ENCODE results near the gene RNF10. TPM values are rescaled to one million over a fixed set of nuclear protein-coding genes. Genes with fewer than 3 reads are reported as not detected.

The RNF10 gene
- total RNA-seq, 4 donors from 2014 or later = 201 to 306 (median 264) TPM

- Histone ChIP-seq H3K27ac (peak overlapping the region; percentile 16 to 97 (median 96)), H3K4me1 (peaks cover 0 to 64% (median 50%) of the 10 kb centered on the region in 4 donors)
- 56 to 62% methylated on average over 13 of the region's 13 CpGs for WGBS, 2 donors
Observed at GRCh38 chr12:120536064-120536791, 2.1 kb downstream of the RNF10 start.

GRCh38 chr12:120537856-120538220 lies 3.7 kb downstream of the RNF10 start:
- Histone ChIP-seq H3K4me3 (peak overlapping the region in 3 of 4 donors; percentile 1 to 95 (median 16)), H3K4me1 (peaks cover 0 to 78% (median 53%) of the 10 kb centered on the region in 4 donors), H3K36me3 (peaks cover 0 to 7% (median 0%) of the 10 kb centered on the region in 3 donors), H3K27ac (peak overlapping the region in 3 of 4 donors; percentile 96 to 97 (median 97)), H3K9me3 (no peaks in the 10 kb centered on the region), H3K27me3 (no peaks in the 10 kb centered on the region)
- WGBS, 2 donors = 29 to 35% methylated on average over 4 of the region's 4 CpGs
- TF ChIP-seq CTCF (IDR thresholded peaks at IDR 0.05) = no peak
- TF ChIP-seq EP300 (IDR thresholded peaks at IDR 0.05) = no peak
- TF ChIP-seq POLR2A (IDR thresholded peaks at IDR 0.05) = no peak
- DNase-seq (ENCODE audit: low spot score in 2 of 2) = no peak

More at GRCh38 chr12:120536064-120536791, 2.1 kb downstream of the RNF10 start:
- Histone ChIP-seq H3K27me3 (no peaks in the 10 kb centered on the region), H3K9me3 (no peaks in the 10 kb centered on the region), H3K36me3 (no peaks in the 10 kb centered on the region), H3K4me3 (peak overlapping the region; percentile 79 to 99 (median 88))
- DNase-seq (ENCODE audit: low spot score in 2 of 2) = no peak
- TF ChIP-seq POLR2A (IDR thresholded peaks at IDR 0.05) = no peak
- no peak for TF ChIP-seq CTCF (IDR thresholded peaks at IDR 0.05)
- TF ChIP-seq EP300 (IDR thresholded peaks at IDR 0.05) = no peak

- Histone ChIP-seq H3K36me3 (peaks cover 0 to 8% (median 0%) of the 10 kb centered on the region in 3 donors), H3K27me3 (no peaks in the 10 kb centered on the region), H3K9me3 (no peaks in the 10 kb centered on the region), H3K27ac (peak overlapping the region; percentile 44 to 97 (median 96)), H3K4me3 (peak overlapping the region in 3 of 4 donors; percentile 1 to 95 (median 16)), H3K4me1 (peaks cover 0 to 85% (median 54%) of the 10 kb centered on the region in 4 donors)
- TF ChIP-seq EP300 (IDR thresholded peaks at IDR 0.05) (peak in 1 of 2 donors; percentile 47), CTCF (IDR thresholded peaks at IDR 0.05) (no peak), POLR2A (IDR thresholded peaks at IDR 0.05) (no peak)
- no peak for DNase-seq (ENCODE audit: low spot score in 2 of 2)
- 10 to 21% methylated on average over 6 of the region's 6 CpGs for WGBS, 2 donors
Observed at GRCh38 chr12:120538281-120539156, 4.4 kb downstream of the RNF10 start.

GRCh38 chr12:120539303-120539702 lies 5.1 kb downstream of the RNF10 start:
- no peaks in the 10 kb centered on the region for H3K9me3 ChIP-seq
- no peak overlapping the region for H3K4me3 ChIP-seq
- H3K27me3 ChIP-seq = no peaks in the 10 kb centered on the region
- 45 to 63% methylated on average over 1 of the region's 1 CpG for WGBS, 2 donors
- peaks cover 0 to 87% (median 58%) of the 10 kb centered on the region in 4 donors for H3K4me1 ChIP-seq
- no peak for DNase-seq (ENCODE audit: low spot score in 2 of 2)
- TF ChIP-seq EP300 (IDR thresholded peaks at IDR 0.05) = no peak
- no peak for TF ChIP-seq POLR2A (IDR thresholded peaks at IDR 0.05)
- no peak for TF ChIP-seq CTCF (IDR thresholded peaks at IDR 0.05)
- H3K27ac ChIP-seq = peak overlapping the region in 1 of 4 donors; percentile 97
- peaks cover 0 to 13% (median 0%) of the 10 kb centered on the region in 3 donors for H3K36me3 ChIP-seq
